ENCODE data around the gene SLC37A3.

The SLC37A3 gene

GRCh38 chr7:140383954-140384713, 14.2 kb downstream of the SLC37A3 start:
- H3K79me2 ChIP-seq (ENCODE audit: low read length): no peaks in the 10 kb centered on the region
- peaks cover 25% of the 10 kb centered on the region for H4K20me1 ChIP-seq (ENCODE audit: insufficient read depth, low read length)
- H3K27me3 ChIP-seq (ENCODE audit: low read depth, low read length): peaks cover 10% of the 10 kb centered on the region
- H3K9me3 ChIP-seq (ENCODE audit: insufficient read depth, low read length): no peaks in the 10 kb centered on the region
- H3K27ac ChIP-seq (ENCODE audit: low read length): no peak overlapping the region
- no peak overlapping the region for H3K9ac ChIP-seq (ENCODE audit: low read length)
- H3K4me1 ChIP-seq (ENCODE audit: low read length): no peaks in the 10 kb centered on the region
- no peak for TF ChIP-seq CTCF (IDR thresholded peaks at IDR 0.05; ENCODE audit: low read depth, low read length)
- no peak for TF ChIP-seq EZH2phosphoT487 (IDR thresholded peaks at IDR 0.05; ENCODE audit: low read depth)
- no peak overlapping the region for H2AFZ ChIP-seq (ENCODE audit: low read depth, low read length)
- no peak overlapping the region for H3K4me2 ChIP-seq (ENCODE audit: low read length)
- H3K36me3 ChIP-seq (replicated peaks; ENCODE audit: low read depth, low read length): peaks cover 4% of the 10 kb centered on the region
- no peak overlapping the region for H3K4me3 ChIP-seq (ENCODE audit: low read length)

GRCh38 chr7:140375892-140376730, 22.2 kb downstream of the SLC37A3 start:
- Histone ChIP-seq H3K4me1 (ENCODE audit: low read length) (no peaks in the 10 kb centered on the region), H3K36me3 (replicated peaks; ENCODE audit: low read depth, low read length) (peaks cover 4% of the 10 kb centered on the region), H3K9ac (ENCODE audit: low read length) (no peak overlapping the region), H3K79me2 (ENCODE audit: low read length) (no peaks in the 10 kb centered on the region), H4K20me1 (ENCODE audit: insufficient read depth, low read length) (no peaks in the 10 kb centered on the region), H3K27me3 (ENCODE audit: low read depth, low read length) (no peaks in the 10 kb centered on the region), H3K4me3 (ENCODE audit: low read length) (no peak overlapping the region), H3K9me3 (ENCODE audit: insufficient read depth, low read length) (no peaks in the 10 kb centered on the region), H3K4me2 (ENCODE audit: low read length) (no peak overlapping the region), H2AFZ (ENCODE audit: low read depth, low read length) (no peak overlapping the region), H3K27ac (ENCODE audit: low read length) (no peak overlapping the region)
- TF ChIP-seq CTCF (IDR thresholded peaks at IDR 0.05; ENCODE audit: low read depth, low read length) (no peak), EZH2phosphoT487 (IDR thresholded peaks at IDR 0.05; ENCODE audit: low read depth) (no peak)

- H3K79me2 ChIP-seq (ENCODE audit: low read length): no peaks in the 10 kb centered on the region
- H3K36me3 ChIP-seq (replicated peaks; ENCODE audit: low read depth, low read length): peaks cover 4% of the 10 kb centered on the region
- H3K27me3 ChIP-seq (ENCODE audit: low read depth, low read length): no peaks in the 10 kb centered on the region
- no peaks in the 10 kb centered on the region for H3K9me3 ChIP-seq (ENCODE audit: insufficient read depth, low read length)
- no peak overlapping the region for H3K4me3 ChIP-seq (ENCODE audit: low read length)
- H4K20me1 ChIP-seq (ENCODE audit: insufficient read depth, low read length): no peaks in the 10 kb centered on the region
- no peaks in the 10 kb centered on the region for H3K4me1 ChIP-seq (ENCODE audit: low read length)
- H3K4me2 ChIP-seq (ENCODE audit: low read length): no peak overlapping the region
- TF ChIP-seq EZH2phosphoT487 (IDR thresholded peaks at IDR 0.05; ENCODE audit: low read depth): no peak
- no peak overlapping the region for H2AFZ ChIP-seq (ENCODE audit: low read depth, low read length)
- H3K27ac ChIP-seq (ENCODE audit: low read length): no peak overlapping the region
- no peak overlapping the region for H3K9ac ChIP-seq (ENCODE audit: low read length)
Observed at GRCh38 chr7:140375323-140375722, 23.0 kb downstream of the SLC37A3 start.

- H2AFZ ChIP-seq (ENCODE audit: low read depth, low read length): no peak overlapping the region
- no peak overlapping the region for H3K4me2 ChIP-seq (ENCODE audit: low read length)
- no peaks in the 10 kb centered on the region for H3K4me1 ChIP-seq (ENCODE audit: low read length)
- H3K27ac ChIP-seq (ENCODE audit: low read length): no peak overlapping the region
- no peaks in the 10 kb centered on the region for H3K36me3 ChIP-seq (replicated peaks; ENCODE audit: low read depth, low read length)
- H3K9me3 ChIP-seq (ENCODE audit: insufficient read depth, low read length): no peaks in the 10 kb centered on the region
- no peak for TF ChIP-seq EZH2phosphoT487 (IDR thresholded peaks at IDR 0.05; ENCODE audit: low read depth)
- no peaks in the 10 kb centered on the region for H3K27me3 ChIP-seq (ENCODE audit: low read depth, low read length)
- H3K79me2 ChIP-seq (ENCODE audit: low read length): no peaks in the 10 kb centered on the region
- no peak overlapping the region for H3K4me3 ChIP-seq (ENCODE audit: low read length)
- no peaks in the 10 kb centered on the region for H4K20me1 ChIP-seq (ENCODE audit: insufficient read depth, low read length)
- H3K9ac ChIP-seq (ENCODE audit: low read length): no peak overlapping the region
Observed at GRCh38 chr7:140369294-140369693, 29.0 kb downstream of the SLC37A3 start.

- Histone ChIP-seq H3K4me3 (ENCODE audit: low read length) (no peak overlapping the region), H3K4me1 (ENCODE audit: low read length) (no peaks in the 10 kb centered on the region), H3K4me2 (ENCODE audit: low read length) (no peak overlapping the region), H3K27me3 (ENCODE audit: low read depth, low read length) (no peaks in the 10 kb centered on the region), H3K79me2 (ENCODE audit: low read length) (no peaks in the 10 kb centered on the region), H2AFZ (ENCODE audit: low read depth, low read length) (no peak overlapping the region), H3K9me3 (ENCODE audit: insufficient read depth, low read length) (no peaks in the 10 kb centered on the region), H3K27ac (ENCODE audit: low read length) (no peak overlapping the region), H4K20me1 (ENCODE audit: insufficient read depth, low read length) (no peaks in the 10 kb centered on the region), H3K36me3 (replicated peaks; ENCODE audit: low read depth, low read length) (no peaks in the 10 kb centered on the region), H3K9ac (ENCODE audit: low read length) (no peak overlapping the region)
- no peak for TF ChIP-seq CTCF (IDR thresholded peaks at IDR 0.05; ENCODE audit: low read depth, low read length)
- TF ChIP-seq EZH2phosphoT487 (IDR thresholded peaks at IDR 0.05; ENCODE audit: low read depth): no peak
Observed at GRCh38 chr7:140367528-140367927, 30.8 kb downstream of the SLC37A3 start.
